HEK293T (cell line): Measurements from ENCODE around the gene CFAP299.
"Not testable (repeated sequence)": the region's sequence is repeated elsewhere in the genome, so short reads cannot be mapped to it uniquely, and the experiment has no call there.

ENCODE experiments used
- CTCF ChIA-PET: fragments of 350-600 bp; formaldehyde crosslinking; extraction: SDS; loops from one replicate; lab custom pipeline; 2021; ENCODE audit warnings: antibody characterized with exemption, inconsistent platforms; lab: Yijun Ruan, JAX
- POLR2A ChIA-PET: fragments of 350-600 bp; formaldehyde crosslinking; extraction: SDS; loops from one replicate; lab custom pipeline; 2020; ENCODE audit warnings: antibody characterized with exemption, inconsistent platforms; lab: Yijun Ruan, JAX
- DNase-seq: peaks from one replicate; pipeline ENCODE4 v3.0.0; 2012; ENCODE audit warnings: mixed read lengths; ENCODE audit errors: extremely low spot score
- ARNT ChIP-seq: fragments of 450-650 bp; IDR thresholded peaks from 2 replicates; pipeline ENCODE4 v1.6.1; 2017; ENCODE audit warnings: mild to moderate bottlenecking
- BHLHE40 ChIP-seq: fragments of 450-650 bp; IDR thresholded peaks from 2 replicates; pipeline ENCODE4 v1.6.1; 2016; ENCODE audit warnings: mild to moderate bottlenecking, moderate library complexity, borderline replicate concordance
- CTBP1 ChIP-seq: fragments of 450-650 bp; IDR thresholded peaks from 2 replicates; pipeline ENCODE4 v1.6.1; 2016; ENCODE audit warnings: borderline replicate concordance
- ELF4 ChIP-seq: fragments of 450-650 bp; IDR thresholded peaks from 2 replicates; pipeline ENCODE4 v1.6.1; 2017; ENCODE audit warnings: antibody characterized with exemption
- FOXA1 ChIP-seq: fragments of 450-650 bp; IDR thresholded peaks from 2 replicates; pipeline ENCODE4 v1.6.1; 2016; ENCODE audit warnings: mild to moderate bottlenecking
- FOXK2 ChIP-seq: fragments of 450-650 bp; IDR thresholded peaks from 2 replicates; pipeline ENCODE4 v1.6.1; 2016; ENCODE audit warnings: mild to moderate bottlenecking
- FOXM1 ChIP-seq: fragments of 450-650 bp; IDR thresholded peaks from 2 replicates; pipeline ENCODE4 v1.6.1; 2017; ENCODE audit warnings: mild to moderate bottlenecking, borderline replicate concordance
- HDGF ChIP-seq: fragments of 450-650 bp; IDR thresholded peaks from 2 replicates; pipeline ENCODE4 v1.6.1; 2017; ENCODE audit warnings: antibody characterized with exemption, borderline replicate concordance
- L3MBTL2 ChIP-seq: fragments of 450-650 bp; conservative IDR thresholded peaks from 2 replicates; pipeline ENCODE4 v1.6.1; 2016; ENCODE audit warnings: mild to moderate bottlenecking
- LEF1 ChIP-seq: fragments of 450-650 bp; IDR thresholded peaks from 2 replicates; pipeline ENCODE4 v1.6.1; 2017; ENCODE audit warnings: mild to moderate bottlenecking, borderline replicate concordance
- NFRKB ChIP-seq: fragments of 450-650 bp; IDR thresholded peaks from 2 replicates; pipeline ENCODE4 v1.6.1; 2016; ENCODE audit warnings: mild to moderate bottlenecking, moderate library complexity
- SP1 ChIP-seq: fragments of 450-650 bp; IDR thresholded peaks from 2 replicates; pipeline ENCODE4 v1.6.1; 2017
- SUZ12 ChIP-seq: fragments of 450-650 bp; IDR thresholded peaks from 2 replicates; pipeline ENCODE4 v1.6.1; 2016; ENCODE audit warnings: mild to moderate bottlenecking
- TARDBP ChIP-seq: fragments of 450-650 bp; IDR thresholded peaks from 2 replicates; pipeline ENCODE4 v1.6.1; 2016
- ZNF384 ChIP-seq: fragments of 450-650 bp; IDR thresholded peaks from 2 replicates; pipeline ENCODE4 v1.6.1; 2016
- TF ChIP-seq, protein P1 (sequence below): fragments of 450-650 bp; IDR thresholded peaks from 2 replicates; pipeline ENCODE4 v1.6.1; 2016

Gene CFAP299

DNA sequence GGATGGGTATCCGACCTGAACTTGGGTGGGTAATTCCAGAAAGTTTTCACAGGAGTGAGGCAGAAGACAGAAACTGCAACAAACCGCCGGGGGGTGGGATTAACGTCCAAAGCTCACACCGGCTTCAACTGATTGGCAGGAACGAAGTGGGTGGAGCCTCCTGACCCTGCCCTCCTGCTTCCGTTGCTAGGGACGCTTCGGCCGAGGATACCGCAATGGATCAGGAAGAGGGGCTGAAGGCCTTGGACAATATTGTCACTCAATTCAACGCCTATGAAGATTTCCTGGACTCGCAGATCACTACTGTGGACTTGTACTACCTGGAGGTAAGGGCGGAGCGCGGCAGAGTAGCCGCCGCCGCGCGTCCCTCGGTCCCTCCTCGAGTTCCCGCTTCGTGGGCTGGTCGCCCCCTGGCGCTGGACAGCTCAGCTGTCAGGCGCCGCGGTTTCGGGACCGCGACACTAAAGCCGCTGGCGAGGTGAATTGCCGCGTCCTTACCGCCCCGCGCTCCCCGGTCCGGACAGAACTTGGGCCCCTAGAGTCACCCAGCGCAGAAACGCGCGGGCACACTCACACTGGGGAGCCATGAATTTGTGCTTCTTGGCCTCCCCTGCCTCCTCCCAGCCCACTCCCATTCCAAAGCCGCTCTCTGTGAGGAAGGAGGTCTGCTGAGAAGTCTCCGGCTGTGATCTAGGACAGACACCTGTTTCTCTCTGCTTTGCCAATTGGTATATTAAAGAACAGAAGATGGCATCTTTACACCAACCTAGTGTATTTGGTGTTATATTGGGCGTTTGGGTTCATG lies at the start of gene CFAP299:
Gene CFAP299, plus strand, starts transcription at position 177 of the 805 bp plus-strand sequence.
- CTCF ChIA-PET, result interaction anchor here (0.5 to 2.5 kb wide), 9 partner anchors 13 to 764 kb away, joined by 3 to 12 read pairs (median 3); no protein-coding TSS in a partner anchor
- DNase-seq, result peak; percentile 90
- TF ChIP-seq BHLHE40 (no peak), FOXM1 (no peak), HDGF (no peak), FOXA1 (no peak), SUZ12 (no peak), SP1 (no peak), L3MBTL2 (0 out of 2 replicates have a peak, but pooled peaks have one; percentile 47)
- TF ChIP-seq, protein P1, sequence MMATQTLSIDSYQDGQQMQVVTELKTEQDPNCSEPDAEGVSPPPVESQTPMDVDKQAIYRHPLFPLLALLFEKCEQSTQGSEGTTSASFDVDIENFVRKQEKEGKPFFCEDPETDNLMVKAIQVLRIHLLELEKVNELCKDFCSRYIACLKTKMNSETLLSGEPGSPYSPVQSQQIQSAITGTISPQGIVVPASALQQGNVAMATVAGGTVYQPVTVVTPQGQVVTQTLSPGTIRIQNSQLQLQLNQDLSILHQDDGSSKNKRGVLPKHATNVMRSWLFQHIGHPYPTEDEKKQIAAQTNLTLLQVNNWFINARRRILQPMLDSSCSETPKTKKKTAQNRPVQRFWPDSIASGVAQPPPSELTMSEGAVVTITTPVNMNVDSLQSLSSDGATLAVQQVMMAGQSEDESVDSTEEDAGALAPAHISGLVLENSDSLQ, result peak; percentile 95
- POLR2A ChIA-PET, result interaction anchor here (1.0 kb wide), 1 partner anchor 134 kb away, joined by 3 read pairs; no protein-coding TSS in a partner anchor

DNA sequence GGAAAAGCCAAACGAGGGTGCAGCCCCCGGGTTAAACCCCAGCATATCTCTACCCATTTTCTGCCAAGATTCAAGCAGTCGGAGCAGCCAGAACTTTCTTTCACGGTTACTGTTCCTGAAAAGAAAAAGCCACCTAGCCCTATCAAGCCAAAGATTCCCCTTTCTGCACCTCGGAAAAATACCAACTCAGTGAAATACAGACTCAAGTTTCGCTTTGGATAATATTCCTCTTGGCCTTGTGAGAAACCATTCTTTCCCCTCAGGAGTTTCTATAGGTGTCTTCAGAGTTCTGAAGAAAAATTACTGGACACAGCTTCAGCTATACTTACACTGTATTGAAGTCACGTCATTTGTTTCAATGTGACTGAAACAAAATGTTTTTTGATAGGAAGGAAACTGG lies 49.1 kb upstream of the CFAP299 start:
- POLR2A ChIA-PET, result no interaction called here
- CTCF ChIA-PET, result no interaction called here
- TF ChIP-seq CTBP1, result no peak
- no peak for TF ChIP-seq ELF4
- no peak for DNase-seq

DNA sequence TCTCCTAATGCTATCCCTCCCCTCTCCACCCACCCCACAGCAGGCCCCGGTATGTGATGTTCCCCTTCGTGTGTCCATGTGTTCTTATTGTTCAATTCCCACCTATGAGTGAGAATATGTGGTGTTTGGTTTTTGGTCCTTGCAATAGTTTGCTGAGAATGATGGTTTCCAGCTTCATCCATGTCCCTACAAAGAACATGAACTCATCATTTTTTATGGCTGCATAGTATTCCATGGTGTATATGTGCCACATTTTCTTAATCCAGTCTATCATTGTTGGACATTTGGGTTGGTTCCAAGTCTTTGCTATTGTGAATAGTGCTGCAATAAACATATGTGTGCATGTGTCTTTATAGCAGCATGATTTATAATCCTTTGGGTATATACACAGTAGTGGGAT lies 44.9 kb upstream of the CFAP299 start:
- DNase-seq, POLR2A ChIA-PET, CTCF ChIA-PET: not testable (repeated sequence)

DNA sequence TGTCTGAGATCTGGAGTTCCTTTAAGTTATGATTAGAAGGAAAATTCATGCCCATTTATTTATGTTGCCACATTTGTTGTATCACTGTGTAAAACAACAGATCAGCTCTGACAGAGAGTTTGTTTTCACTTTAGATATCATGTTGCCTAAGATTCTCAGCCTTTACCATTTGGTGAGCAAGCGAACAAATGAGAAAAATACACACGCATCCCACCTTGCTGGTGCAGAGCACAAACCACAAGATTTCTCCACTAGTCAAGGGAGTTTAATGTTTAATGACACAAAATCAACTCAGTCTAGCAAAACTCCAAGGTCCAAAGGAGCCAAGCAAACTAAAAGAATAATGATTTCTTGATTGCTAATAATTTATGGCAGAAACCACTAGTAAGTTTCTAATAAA lies 41.3 kb upstream of the CFAP299 start:
- no peak for TF ChIP-seq BHLHE40
- TF ChIP-seq HDGF, result no peak
- no peak for TF ChIP-seq CTBP1
- no peak for TF ChIP-seq ZNF384
- TF ChIP-seq L3MBTL2, result no peak
- TF ChIP-seq SP1, result no peak
- CTCF ChIA-PET, result no interaction called here
- no peak for DNase-seq
- POLR2A ChIA-PET, result no interaction called here

DNA sequence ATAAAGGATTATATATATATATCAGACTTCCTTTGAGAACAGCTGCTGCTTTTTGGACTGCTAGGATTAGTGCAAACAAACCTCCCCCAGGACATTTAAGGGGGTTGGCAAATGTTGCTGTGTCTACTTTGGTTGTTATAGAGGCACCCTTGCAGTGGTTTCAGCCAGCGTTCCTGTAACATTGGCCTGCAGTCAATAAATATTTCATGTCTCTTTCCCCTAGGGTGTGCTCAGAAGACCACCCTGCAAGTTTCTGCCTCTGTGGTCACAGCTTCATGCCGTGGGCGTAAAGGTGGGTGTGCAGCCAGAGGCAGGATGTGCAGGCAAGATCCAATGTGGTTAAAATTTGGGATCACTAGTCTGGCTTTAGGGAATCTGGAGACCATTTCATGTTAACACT lies 40.2 kb upstream of the CFAP299 start:
- no peak for DNase-seq
- CTCF ChIA-PET, result no interaction called here
- POLR2A ChIA-PET, result no interaction called here
- no peak for TF ChIP-seq FOXM1
- no peak for TF ChIP-seq FOXA1
- TF ChIP-seq SUZ12, result no peak
- no peak for TF ChIP-seq LEF1
- TF ChIP-seq HDGF, result no peak
- TF ChIP-seq TARDBP, result no peak
- TF ChIP-seq FOXK2, result no peak
- TF ChIP-seq, protein P1, result no peak
- TF ChIP-seq L3MBTL2, result no peak
- TF ChIP-seq NFRKB, result no peak
- no peak for TF ChIP-seq ELF4
- no peak for TF ChIP-seq CTBP1
- TF ChIP-seq SP1, result no peak
- no peak for TF ChIP-seq BHLHE40
- no peak for TF ChIP-seq ARNT
- TF ChIP-seq ZNF384, result no peak

DNA sequence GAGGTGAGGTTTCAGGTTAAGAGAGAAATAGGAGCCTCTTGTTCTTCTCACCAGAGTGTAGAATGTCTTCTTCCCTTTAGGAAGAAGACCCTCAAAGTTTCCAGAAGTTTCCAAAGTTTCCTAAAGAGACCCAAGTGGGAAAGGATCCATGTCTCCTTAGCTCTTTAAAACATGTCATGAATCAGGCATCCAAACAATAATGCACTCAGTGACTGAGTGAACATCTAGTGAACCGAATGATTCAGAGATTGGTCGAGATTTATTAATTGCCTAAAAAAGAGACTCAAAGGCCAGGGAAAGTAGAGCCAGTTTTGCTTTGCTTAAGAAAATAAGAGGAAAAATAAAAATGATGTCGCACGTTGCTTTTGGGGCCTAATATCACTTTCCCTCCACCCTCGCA lies 39.7 kb upstream of the CFAP299 start:
- TF ChIP-seq SP1 (no peak), CTBP1 (no peak), SUZ12 (no peak), LEF1 (no peak), FOXA1 (no peak), ZNF384 (no peak), NFRKB (no peak), ARNT (no peak), FOXK2 (no peak), L3MBTL2 (no peak), ELF4 (no peak), HDGF (no peak), BHLHE40 (no peak), FOXM1 (no peak)
- TF ChIP-seq, protein P1, result no peak
- no peak for DNase-seq
- POLR2A ChIA-PET, result no interaction called here
- CTCF ChIA-PET, result no interaction called here
